ENCODE data around the gene ENO4.

DNA sequence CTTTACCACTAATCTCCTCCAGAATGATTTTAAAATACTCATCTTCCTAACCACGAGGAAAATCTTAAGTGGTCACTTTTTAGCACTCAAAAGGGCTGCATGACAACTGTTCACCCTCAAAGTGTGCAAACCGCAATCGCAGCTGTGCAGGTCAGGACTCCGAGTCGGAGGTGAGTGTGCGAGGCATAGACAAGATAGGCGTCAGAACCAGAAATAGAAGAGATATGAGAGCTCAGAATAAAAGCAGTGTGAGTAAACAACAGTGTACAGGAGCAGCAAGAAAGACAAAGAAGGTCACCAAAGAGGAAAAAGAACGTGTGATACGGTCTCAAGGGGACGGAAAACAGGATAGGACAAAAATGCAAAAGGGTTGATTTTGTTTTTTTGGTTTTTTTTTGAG is 17.5 kb upstream of the ENO4 start:
- TF ChIP-seq POLR2AphosphoS5 (IDR thresholded peaks at IDR 0.05; ENCODE audit: borderline replicate concordance, low read depth, low read length) (no peak), EZH2 (IDR thresholded peaks at IDR 0.05) (no peak), FOXP2 (optimal IDR thresholded peaks at IDR 0.05; ENCODE audit: control extremely low read depth, extremely low read length, insufficient read depth) (no peak)

Data from SK-N-MC (cell line).